Hepatic stellate cell (primary cell): ENCODE results near the gene COLEC12.

Experiments used
- DNase-seq: peaks from one replicate; pipeline ENCODE4 v3.0.0; 2011; ENCODE audit warnings: low spot score

Gene COLEC12

DNA sequence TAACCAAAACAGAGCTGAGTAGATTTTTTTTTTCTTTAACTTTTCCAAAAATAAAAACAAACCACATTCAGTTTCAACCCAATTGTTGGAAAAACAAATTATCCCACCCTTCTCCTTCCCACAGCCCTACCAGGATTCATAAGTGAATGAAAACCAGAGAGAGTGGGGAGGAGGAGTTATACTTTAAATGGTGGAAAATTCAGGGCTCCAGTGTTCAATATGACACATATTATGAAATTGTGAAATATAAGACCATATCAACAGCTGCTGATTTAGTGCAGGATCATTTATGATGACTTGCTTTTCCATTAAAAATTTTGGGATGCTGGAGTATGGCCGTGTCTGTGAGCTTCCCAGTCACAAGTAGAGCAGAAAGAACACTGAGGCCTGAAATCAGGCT is 26.7 kb downstream of the COLEC12 start:
- DNase-seq, result no peak

DNA sequence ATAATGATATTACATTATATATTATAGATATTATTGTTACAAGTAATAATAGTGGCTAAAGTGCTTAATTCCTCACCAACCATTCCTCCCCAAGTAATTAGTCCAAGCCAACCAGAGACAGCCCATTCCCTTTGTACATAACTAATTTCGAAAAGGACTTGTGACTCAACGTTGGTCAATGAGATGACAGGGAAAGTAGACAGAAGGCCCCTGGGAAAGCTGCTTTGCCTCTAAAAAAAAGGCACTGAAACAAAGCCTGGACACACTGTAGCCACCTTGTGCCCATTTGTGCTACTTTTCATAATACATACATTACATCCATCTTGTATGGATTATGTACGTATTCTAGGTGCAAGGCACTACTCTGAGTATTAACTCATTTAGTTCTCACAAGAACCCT is 28.8 kb downstream of the COLEC12 start:
- no peak for DNase-seq

DNA sequence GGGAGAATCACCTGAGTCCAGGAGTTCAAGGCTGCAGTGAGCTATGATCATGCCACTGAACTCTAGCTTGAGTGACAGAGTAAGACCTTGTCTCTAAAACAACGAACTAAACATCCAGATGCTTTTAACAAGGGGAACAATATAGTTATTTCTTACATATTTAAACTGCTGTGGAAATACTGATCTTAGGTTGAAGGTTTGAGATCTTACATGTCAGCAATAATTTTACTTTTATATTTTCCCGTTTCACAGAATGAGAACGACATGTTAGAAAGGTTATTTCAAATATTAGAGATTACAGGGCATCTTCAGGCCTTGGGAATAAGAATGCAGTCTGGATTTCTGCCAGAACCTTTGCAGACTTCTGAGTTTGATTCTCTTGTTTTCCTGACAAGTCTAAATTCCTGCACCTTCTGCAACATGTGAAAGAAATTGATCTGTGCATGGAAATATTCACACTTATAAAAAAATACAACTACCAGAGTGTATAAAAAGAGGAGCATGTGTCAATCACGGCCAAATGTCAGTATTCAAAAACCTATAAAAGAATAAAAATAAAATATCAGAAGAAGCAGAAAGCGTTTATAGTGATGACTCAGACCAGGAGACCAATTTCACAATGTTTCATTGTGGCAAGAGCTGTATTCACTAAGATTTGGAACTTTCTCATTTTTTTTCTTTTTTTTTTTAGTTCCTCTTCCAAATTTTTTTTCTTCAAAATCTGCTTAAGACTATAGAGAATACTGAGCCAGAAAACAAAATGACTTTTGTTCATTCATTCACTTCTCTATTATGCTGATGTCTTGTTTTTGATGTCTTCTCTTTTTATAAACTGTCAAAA is 29.6 kb downstream of the COLEC12 start:
- no peak for DNase-seq

DNA sequence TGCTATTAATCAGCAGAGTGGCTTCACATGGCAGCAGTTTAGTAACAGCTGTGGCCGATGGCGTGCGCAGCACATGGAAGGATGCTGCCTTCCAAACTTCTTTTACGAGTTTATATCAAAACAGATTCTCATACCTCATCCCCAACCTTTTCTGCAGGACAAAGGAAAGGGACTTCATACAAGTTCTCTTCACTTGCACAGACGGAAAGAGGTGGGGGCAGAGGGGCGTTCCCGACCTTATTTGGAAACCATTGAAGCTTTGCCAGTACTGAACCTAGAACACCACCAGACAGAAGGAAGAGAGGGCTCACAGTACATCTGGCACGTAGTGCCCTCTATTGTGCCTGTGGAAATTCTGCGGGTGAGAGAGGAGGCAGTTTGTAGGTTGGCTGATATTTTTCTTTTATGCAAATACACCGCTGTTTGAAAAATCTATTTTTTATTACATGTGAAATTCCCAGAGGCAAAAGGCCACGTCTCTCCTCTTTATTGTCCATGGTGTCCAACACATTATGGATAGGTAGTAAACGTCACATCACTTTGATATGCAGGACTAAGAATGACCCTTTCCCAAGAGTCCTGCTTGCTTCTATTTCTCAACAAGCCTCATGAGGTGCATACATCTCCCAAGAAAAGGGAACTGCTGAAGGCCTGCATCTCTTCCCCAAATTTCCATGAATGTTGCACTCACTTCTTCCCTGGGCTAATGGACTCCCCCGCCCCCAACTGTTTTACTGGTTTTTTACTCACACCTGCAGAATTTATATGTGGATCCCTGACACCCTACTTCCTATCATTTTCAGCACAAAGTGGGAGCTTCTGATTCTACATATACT is 31.3 kb downstream of the COLEC12 start:
- no peak for DNase-seq

DNA sequence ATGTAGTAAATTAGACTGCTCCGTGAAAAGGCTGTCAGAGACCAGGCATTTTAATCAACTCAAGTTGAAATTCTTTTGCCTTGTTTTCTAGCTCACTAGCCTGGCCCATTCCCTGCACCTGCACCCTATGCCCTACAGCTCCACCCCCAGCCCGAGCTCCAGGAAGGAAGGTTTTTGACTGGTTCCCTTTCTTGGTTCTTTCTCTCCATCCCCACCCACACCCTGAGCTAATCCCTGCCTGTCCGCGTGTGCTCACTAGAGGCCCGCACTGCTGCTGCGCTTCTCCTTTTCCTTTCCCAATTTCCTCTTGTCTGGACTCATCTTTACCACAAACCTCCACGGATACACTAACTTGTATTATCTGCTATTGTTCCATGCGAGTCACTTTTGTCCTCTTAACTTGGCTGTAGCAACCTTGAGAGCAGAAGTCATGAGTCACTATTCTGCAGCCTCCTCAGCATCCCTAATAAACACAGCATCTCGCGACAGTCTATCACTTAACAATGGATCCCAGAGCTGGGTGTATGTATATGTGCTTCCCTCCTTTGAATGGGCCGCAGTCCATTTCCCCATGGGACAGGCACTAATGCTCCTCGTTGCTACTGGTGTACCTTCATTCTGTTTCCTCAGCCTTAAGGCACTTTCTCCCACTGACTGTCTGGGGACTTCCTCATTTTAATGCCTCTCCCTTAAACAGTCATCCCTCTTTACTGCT is 36.5 kb downstream of the COLEC12 start:
- DNase-seq, result no peak

DNA sequence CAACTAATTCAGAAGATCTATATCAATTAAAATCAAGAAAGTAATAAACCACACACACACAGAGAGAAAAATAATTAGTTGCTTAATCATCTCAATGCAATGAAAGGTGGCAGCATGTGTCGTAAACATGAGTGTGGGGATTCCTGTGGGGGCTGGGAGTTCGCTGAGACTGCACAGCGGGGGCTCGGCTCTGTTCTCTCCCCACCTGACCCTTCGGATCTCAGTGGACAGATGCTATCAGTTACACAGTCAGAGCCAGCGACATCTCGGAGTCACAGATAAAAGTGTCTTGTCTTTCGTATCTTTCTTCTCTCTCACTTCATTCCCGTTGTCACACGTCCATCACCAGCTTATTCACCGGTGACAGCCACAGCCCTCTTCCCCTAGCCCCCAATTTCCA is 37.1 kb downstream of the COLEC12 start:
- no peak for DNase-seq

DNA sequence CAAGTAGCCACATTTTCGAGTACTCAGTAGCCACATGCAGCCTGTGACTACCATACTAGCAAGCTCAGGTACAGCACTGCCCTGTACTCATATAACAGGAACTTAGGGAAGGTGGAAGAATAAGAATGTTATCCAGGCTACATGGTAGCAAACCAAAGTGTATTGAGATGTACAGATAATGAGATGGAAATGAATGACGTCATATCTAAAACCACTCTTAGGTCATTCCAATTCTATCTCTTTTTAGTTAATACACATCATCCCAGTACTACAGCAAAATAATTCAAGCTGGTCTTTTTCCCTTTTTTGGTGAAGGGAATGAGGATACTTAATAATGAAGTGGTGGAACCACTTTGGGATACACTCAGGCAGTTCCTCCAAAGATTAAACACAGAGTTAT is 38.7 kb downstream of the COLEC12 start:
- DNase-seq, result no peak

DNA sequence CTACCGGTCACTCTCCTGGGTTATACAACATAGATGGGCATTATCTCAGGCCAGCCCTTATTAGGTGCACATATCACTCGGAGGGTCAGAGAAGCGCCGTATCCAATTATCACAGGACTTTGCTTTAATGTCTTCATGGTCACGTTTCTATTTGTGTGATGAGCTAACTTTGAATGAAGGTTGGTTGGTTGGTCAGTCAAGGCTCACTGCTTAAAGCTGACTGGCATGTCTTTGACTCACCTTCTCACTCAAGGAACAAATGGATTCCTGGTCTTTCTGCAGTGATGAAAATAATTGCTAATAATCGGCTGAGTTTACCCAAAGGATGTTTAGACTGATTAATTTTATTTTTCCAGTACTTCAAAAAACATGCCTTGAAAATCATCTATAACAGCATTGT is 39.7 kb downstream of the COLEC12 start:
- no peak for DNase-seq

DNA sequence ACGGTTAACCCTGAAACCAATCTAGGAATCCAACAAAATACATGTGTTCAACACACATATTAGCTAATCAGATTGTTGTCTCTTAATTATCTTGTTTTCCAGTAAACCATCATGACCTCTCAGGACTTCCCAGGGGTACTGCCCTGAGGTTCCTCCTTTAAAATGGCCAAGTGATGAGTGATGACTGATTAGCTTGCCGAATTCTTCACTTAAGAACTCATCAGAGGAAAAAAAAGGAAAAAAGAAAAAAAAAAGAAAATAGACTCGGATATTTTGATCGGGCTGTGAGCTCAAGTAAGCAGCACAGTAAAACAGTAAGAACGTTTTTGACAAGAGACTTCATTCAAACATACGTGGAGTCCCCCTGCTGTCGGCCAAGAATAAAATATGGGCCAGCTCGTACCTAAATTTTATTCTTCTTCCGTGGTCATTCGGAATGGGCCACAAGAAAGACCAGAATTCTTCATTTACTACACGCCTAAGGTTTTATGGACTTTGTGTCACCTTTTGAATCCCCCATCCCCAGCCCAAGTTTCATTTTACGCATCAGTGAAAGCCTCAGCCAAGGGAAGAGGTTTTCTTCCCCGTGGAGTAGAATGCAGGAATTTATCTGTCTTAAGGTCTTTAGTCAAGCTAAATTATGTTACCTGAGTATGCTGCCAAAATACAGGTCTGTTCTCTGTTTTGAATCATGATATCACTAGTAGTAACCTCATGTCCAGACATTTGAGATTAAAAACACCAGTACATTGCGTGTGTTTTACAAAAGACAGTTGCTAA is 40.5 kb downstream of the COLEC12 start:
- DNase-seq, result no peak

DNA sequence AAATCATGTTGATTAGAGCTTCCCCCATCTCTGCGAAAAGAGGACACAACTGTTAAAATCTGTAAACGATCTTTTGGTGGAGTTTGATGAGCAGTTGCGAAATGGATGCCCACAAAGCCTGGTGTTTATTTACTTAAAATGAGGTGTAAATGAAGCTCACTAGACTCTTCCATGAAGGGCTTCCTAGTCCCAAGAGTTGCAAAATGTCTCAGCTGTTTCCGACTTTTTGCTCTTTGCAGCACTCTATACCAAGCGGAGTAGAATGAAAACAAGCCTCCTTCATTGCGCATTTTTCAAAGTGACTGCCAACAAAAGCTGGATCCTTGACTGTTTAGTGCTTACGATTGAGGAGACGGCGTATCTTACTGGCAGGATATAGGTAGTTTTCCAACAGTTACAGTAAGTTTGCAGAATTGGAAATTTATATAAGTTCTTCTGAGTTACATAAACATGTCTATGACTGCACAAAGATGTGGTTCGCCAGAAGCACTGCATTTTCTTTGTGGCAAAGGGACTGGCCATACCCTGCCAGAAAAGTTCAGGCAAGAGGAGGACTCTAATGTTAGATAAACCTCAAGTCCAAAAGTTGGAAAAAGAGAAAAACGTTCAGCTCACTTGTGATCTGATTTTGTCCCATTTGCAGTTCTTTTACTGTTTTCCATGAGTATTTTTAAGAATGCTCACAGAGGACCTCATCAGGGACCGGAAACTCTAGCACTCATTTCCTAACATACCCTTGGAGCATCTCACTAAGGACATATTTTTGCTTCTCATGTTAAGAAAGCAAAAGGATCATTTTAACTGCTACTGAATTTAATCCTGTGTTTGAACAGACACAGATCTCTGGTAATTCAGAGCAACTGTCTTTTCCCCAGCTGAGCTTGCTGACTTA is 42.7 kb downstream of the COLEC12 start:
- no peak for DNase-seq

DNA sequence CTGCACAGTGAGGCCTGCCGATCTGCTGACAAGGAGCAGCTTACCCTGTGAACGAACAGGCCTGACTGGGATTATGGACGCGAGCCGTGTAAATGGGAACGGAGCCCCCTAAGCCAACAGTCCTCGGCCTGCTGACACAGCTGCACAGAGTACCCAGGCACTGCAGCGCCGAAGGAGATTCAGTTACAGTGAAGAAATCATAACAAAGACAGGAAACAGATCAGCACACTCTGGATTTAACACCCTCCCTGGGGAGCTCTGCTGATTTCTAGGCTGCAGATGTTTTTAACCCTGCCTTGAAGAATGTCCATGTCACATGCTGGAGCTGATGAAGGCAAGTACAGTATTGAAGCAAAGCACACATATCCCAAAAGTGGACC is 43.4 kb downstream of the COLEC12 start:
- no peak for DNase-seq

DNA sequence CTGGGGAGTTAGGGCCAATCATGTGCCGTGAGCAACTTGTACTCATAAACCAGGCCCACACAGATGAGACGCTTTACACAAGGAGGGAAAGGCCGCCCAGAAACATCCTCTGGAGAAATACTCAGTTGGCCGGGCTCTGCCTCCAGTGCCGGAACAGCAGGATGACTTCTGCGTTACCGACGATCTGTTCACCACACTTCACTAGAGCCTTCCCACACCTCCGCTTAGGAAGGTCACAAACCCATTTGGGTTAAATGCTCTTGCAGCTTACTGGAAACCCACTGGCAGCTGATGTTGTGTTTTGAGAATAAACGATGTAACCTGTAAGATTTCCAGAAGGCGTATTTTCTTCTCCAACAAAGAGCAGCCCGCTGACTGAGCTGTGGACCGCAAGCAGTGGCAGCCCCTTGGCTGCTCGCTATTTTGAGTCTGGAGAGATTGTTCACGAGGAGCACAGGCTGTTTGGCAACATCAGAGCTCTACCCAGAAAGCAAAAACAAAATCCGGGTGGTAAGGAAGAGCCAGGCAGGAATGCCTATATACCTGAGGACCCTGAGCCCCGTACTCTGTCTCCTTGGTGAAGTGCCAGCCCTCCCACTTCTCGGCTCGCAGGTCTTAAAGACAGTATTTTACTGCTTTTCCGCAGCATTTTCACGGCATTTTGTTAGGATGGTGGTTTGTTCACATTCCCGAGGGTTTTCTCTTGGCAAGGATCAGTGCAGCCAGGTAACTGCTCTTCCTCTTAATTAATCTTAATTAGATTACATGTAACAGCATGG is 44.0 kb downstream of the COLEC12 start:
- no peak for DNase-seq

DNA sequence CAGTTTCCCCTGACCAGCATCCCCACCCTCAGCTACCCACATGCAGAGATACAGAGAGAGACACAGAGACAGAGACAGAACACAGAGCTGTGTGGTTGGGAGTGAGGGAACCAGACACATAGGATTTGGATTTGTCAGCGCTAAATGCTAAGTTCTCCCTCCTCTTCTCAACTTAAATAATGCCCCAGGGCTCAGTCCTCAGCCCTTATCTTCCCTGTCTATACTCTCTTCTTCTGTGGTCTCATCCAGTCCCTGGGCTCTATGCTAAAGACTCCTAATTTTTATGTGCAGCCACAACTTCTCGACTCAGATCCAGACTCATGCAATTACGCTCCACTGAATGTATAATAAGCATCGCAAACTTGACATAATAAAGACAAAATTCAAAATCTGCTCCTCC is 47.1 kb downstream of the COLEC12 start:
- no peak for DNase-seq

DNA sequence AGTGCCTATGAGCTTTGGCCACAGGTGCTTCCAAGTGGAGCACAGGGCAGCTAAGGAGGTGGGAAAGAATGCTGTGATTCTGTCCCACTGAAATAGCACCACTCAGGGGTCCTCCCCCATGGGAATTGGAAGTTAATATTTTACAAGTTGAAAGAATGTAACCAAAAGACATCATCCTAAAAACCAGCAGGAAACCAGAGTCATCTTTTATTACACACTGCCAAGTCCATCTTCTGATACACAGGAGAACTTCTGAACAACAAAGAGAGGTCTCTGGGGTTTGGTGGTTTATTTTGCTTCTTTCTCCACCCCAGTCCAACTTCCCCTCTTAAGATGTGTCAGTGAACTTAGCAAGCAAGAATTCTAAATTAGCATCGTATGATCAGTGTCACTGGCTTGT is 47.7 kb downstream of the COLEC12 start:
- DNase-seq, result no peak

DNA sequence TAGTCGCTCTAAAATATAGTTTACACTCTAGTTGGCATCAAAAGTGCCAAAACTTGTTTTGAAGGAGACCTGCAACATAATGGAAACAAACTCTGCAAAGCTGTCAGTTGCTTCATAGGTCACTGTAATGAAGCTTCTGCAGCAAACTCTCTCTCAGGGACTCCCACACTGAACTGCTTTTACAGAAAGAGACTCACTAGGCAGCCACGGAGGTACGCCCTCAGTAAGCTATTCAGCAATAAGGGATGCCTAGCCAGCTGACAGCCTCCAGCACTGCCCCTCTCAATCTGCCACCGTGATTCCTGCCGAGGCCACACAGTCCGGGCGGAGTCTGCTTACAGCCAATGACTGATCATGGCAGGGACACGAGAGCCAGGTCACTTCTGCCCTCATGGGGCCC is 51.1 kb downstream of the COLEC12 start:
- no peak for DNase-seq

DNA sequence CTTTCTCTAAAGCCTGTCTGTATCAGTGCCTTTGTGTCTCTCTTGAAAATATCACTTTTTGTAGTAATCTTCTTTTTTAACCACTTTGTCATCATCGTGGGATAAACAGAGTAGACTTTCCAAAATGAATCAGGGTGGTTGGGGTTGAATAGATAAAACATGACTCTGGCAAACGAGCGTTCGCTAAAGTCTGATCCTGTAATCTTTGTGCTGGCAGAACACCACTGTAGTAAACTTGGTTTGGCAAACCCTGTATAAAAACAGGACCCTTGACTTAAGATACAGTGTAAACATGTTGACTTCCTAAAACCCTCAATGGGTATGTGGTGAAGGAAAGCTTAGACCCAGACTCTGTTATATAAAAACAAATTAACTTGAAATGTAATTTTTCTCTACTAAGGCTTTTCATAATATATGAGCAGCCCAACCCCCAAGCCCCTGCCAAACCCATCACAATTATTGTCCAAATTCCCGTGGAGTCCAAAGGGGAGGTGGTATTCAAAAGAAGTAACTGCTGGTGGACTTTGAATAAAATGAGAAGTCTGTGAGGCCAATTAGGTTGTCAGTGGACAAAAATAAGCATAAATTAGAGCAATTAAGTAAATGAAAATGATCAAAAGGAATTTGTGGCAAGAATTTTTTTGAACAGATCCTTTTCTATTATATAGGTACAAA is 52.2 kb downstream of the COLEC12 start:
- no peak for DNase-seq

DNA sequence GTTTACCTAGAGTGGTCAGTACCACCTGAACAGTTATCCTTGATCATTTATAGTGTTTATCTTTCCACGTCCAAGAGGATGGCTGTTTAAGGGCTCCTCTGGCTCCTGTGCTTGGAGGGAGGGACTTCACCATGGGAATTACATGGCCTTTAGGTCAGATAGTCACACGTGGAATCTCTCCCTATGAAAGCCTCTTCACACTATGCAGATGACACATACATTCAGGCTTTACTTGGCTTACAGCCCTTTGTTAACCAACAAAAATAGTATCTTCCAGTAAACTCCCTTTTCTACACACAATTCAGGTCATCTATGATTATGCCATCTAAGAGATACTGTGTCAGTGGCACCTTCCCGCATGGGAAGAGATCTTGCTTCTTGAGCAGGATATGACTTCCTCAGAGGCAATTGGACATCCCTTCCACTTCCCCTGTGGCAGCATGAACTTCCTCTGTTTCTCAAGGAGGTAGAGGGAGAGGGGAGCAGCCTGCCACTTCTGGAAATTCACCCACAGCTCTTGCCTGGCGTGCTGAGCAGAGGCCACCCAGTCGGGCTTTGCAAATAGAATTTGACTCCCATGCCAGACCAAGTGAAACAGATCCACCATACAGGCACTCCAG is 53.5 kb downstream of the COLEC12 start:
- no peak for DNase-seq

DNA sequence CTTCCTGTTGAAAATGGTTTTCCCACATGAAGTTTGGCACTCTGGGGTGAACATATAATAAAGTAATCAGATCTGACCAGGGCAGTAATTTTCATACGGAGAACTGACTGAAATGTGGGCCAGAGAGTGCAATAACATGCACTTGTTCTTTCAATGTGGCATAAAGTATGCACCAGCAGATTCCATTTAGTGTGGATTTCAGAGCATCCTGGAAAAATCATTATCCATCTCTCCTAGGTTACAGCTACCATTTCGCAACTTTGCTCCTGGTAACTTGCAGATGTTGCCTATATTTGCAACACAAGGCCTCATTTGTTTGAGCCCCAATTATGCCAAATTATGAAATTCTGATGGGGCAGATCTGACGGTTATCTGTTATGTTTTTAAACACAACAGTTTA is 55.4 kb downstream of the COLEC12 start:
- DNase-seq, result no peak

DNA sequence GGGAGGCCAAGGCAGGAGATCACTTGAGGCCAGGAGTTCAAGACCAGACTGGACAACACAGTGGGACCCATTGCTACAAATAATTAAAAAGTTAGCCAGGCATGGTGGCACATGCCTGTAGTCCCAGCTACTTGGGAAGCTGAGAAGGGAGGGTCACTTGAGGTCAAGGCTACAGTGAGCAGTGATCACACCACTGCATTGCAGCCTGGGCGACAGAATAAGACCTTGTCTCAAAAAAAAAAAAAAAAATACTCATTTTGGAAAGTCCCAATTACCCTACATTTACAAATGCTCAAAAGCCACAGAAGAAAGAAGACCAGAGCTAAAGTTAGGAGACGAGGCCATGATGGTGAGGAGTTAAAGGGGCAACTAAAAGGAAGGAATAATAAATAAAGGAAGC is 61.9 kb downstream of the COLEC12 start:
- DNase-seq, result no peak
